H9 (cell line): ENCODE measurements around the gene ZGRF1. TPM values are rescaled to one million over a fixed set of nuclear protein-coding genes. Genes with fewer than 3 reads are reported as not detected.

Experiments
- DNase-seq: peaks from one replicate; pipeline ENCODE4 v3.0.0-alpha.2; 2017
- H2AFZ ChIP-seq: one replicate; pipeline ENCODE4 v1.6.1; 2013; ENCODE audit warnings: mild to moderate bottlenecking, low read length, control low read depth, moderate library complexity
- H2AK5ac ChIP-seq: 2 replicates; pipeline ENCODE4 v1.6.1; 2013; ENCODE audit warnings: low read length, control low read depth, mixed read lengths; ENCODE audit not compliant: insufficient read length
- H2BK120ac ChIP-seq: one replicate; pipeline ENCODE4 v1.6.1; 2013; ENCODE audit warnings: low read depth, mild to moderate bottlenecking, low read length, control low read depth, inconsistent platforms; ENCODE audit not compliant: poor library complexity, severe bottlenecking
- H2BK12ac ChIP-seq: 2 replicates; pipeline ENCODE4 v1.6.1; 2013; ENCODE audit warnings: low read length, control low read depth, mixed read lengths, low read depth; ENCODE audit not compliant: insufficient read length
- H2BK15ac ChIP-seq: 2 replicates; pipeline ENCODE4 v1.6.1; 2013; ENCODE audit warnings: low read depth, low read length, control low read depth
- H2BK20ac ChIP-seq: one replicate; pipeline ENCODE4 v1.6.1; 2013; ENCODE audit warnings: low read depth, mild to moderate bottlenecking, low read length, control low read depth, inconsistent platforms; ENCODE audit not compliant: poor library complexity, severe bottlenecking
- H2BK5ac ChIP-seq: 2 replicates; pipeline ENCODE4 v1.6.1; 2013; ENCODE audit warnings: low read length, control low read depth, mixed read lengths; ENCODE audit not compliant: insufficient read length
- H3K14ac ChIP-seq: 2 replicates; pipeline ENCODE4 v1.6.1; 2013; ENCODE audit warnings: low read length, control low read depth; ENCODE audit not compliant: insufficient read depth
- H3K18ac ChIP-seq: 2 replicates; pipeline ENCODE4 v1.6.1; 2013; ENCODE audit warnings: low read depth, mild to moderate bottlenecking, mixed read lengths, low read length, control low read depth; ENCODE audit not compliant: insufficient read length
- H3K23ac ChIP-seq: 2 replicates; pipeline ENCODE4 v1.6.1; 2013; ENCODE audit warnings: low read length, control low read depth, mixed read lengths, low read depth; ENCODE audit not compliant: insufficient read length
- H3K23me2 ChIP-seq: 2 replicates; pipeline ENCODE4 v1.6.1; 2013; ENCODE audit warnings: low read depth, mild to moderate bottlenecking, mixed read lengths, low read length, control low read depth; ENCODE audit not compliant: insufficient read length, poor library complexity, severe bottlenecking
- H3K27ac ChIP-seq: 2 replicates; pipeline ENCODE4 v1.5.1; 2013; ENCODE audit warnings: low read length, control low read depth, mixed read lengths, low read depth; ENCODE audit not compliant: insufficient read length
- H3K27me3 ChIP-seq: 2 replicates; pipeline ENCODE4 v1.6.1; 2013; ENCODE audit warnings: low read length, control low read depth, inconsistent platforms; ENCODE audit not compliant: insufficient read depth
- H3K4ac ChIP-seq: 2 replicates; pipeline ENCODE4 v1.6.1; 2013; ENCODE audit warnings: low read depth, mild to moderate bottlenecking, control low read depth, inconsistent platforms, low read length, moderate library complexity
- H3K4me1 ChIP-seq: 2 replicates; pipeline ENCODE4 v1.6.1; 2013; ENCODE audit warnings: low read length, control low read depth, inconsistent platforms; ENCODE audit not compliant: insufficient read depth
- H3K4me2 ChIP-seq: 2 replicates; pipeline ENCODE4 v1.6.1; 2013; ENCODE audit warnings: low read length, control low read depth, mixed read lengths; ENCODE audit not compliant: insufficient read length, insufficient read depth
- H3K56ac ChIP-seq: 2 replicates; pipeline ENCODE4 v1.6.1; 2013; ENCODE audit warnings: low read depth, mild to moderate bottlenecking, mixed read lengths, low read length, control low read depth; ENCODE audit not compliant: insufficient read length
- H3K79me1 ChIP-seq: 2 replicates; pipeline ENCODE4 v1.6.1; 2013; ENCODE audit warnings: low read depth, mild to moderate bottlenecking, moderate library complexity, low read length, control low read depth, inconsistent platforms; ENCODE audit not compliant: insufficient read depth, poor library complexity, severe bottlenecking
- H3K79me2 ChIP-seq: 2 replicates; pipeline ENCODE4 v1.6.1; 2013; ENCODE audit warnings: low read length, control low read depth, inconsistent platforms; ENCODE audit not compliant: insufficient read depth
- H3K9ac ChIP-seq: 2 replicates; pipeline ENCODE4 v1.6.1; 2013; ENCODE audit warnings: low read length, control low read depth, mixed read lengths; ENCODE audit not compliant: insufficient read length; ENCODE audit errors: extremely low read depth
- H3K9me3 ChIP-seq: one replicate; pipeline ENCODE4 v1.6.1; 2013; ENCODE audit warnings: low read depth, low read length, inconsistent platforms; ENCODE audit not compliant: control insufficient read depth
- H3T11ph ChIP-seq: one replicate; pipeline ENCODE4 v1.6.1; 2013; ENCODE audit warnings: mild to moderate bottlenecking, low read length, control low read depth, inconsistent platforms
- H4K20me1 ChIP-seq: one replicate; pipeline ENCODE4 v1.6.1; 2013; ENCODE audit not compliant: control insufficient read depth, insufficient read length, insufficient read depth
- H4K5ac ChIP-seq: 2 replicates; pipeline ENCODE4 v1.6.1; 2013; ENCODE audit warnings: low read depth, mild to moderate bottlenecking, mixed read lengths, low read length, control low read depth; ENCODE audit not compliant: insufficient read length
- H4K8ac ChIP-seq: replicated peaks from 2 replicates; pipeline ENCODE4 v1.6.1; 2013; ENCODE audit warnings: low read length, control low read depth, mixed read lengths, low read depth; ENCODE audit not compliant: insufficient read length
- H4K91ac ChIP-seq: 2 replicates; pipeline ENCODE4 v1.6.1; 2013; ENCODE audit warnings: low read depth, mild to moderate bottlenecking, moderate library complexity, mixed read lengths, low read length, control low read depth; ENCODE audit not compliant: insufficient read length
- H3K27ac Mint-ChIP-seq, 3 experiments: 2 replicates in 2 of 3; 3 replicates in 1 of 3; pipeline ENCODE4 v1.8.0; 2020 to 2021; ENCODE audit warnings: mixed read lengths in 3 of 3, mild to moderate bottlenecking in 1 of 3, moderate library complexity in 1 of 3
- H3K27me3 Mint-ChIP-seq: 2 replicates; pipeline ENCODE4 v1.8.0; 2021; ENCODE audit warnings: low read depth, mild to moderate bottlenecking, moderate library complexity, mixed read lengths
- H3K36me3 Mint-ChIP-seq, 3 experiments: 2 replicates in 2 of 3; 3 replicates in 1 of 3; pipeline ENCODE4 v1.8.0; 2020 to 2021; ENCODE audit warnings: low read depth in 3 of 3, mixed read lengths in 3 of 3; ENCODE audit not compliant: insufficient read depth in 1 of 3
- H3K4me1 Mint-ChIP-seq, 2 experiments: 2 replicates each; pipeline ENCODE4 v1.8.0; 2020; ENCODE audit warnings: mixed read lengths in 2 of 2
- H3K4me3 Mint-ChIP-seq, 2 experiments: 2 replicates in 1 of 2; 3 replicates in 1 of 2; pipeline ENCODE4 v1.8.0; 2020 to 2021; ENCODE audit warnings: mild to moderate bottlenecking in 2 of 2, mixed read lengths in 2 of 2, moderate library complexity in 1 of 2
- H3K9me3 Mint-ChIP-seq, 2 experiments: 2 replicates in 1 of 2; 3 replicates in 1 of 2; pipeline ENCODE4 v1.8.0; 2020; ENCODE audit warnings: mild to moderate bottlenecking in 2 of 2, mixed read lengths in 2 of 2, moderate library complexity in 1 of 2
- CTCF ChIP-seq: fragments of 200-600 bp; sonication (generic); conservative IDR thresholded peaks from 3 replicates; pipeline ENCODE4 v1.8.0; 2021; ENCODE audit warnings: antibody characterized with exemption, mild to moderate bottlenecking
- WGBS: extraction: QIAGEN DNeasy Blood & Tissue Kit; methylation state at CpG from one replicate; pipeline ENCODE4 v1.1.7; 2013; ENCODE audit warnings: missing lambda C conversion rate, low lambda C conversion rate, mixed read lengths; ENCODE audit not compliant: insufficient read length; ENCODE audit errors: extremely low coverage; 5-methylcytosine and 5-hydroxymethylcytosine counted together
- total RNA-seq: library from RNA; stranded (reverse); gene quantifications from 2 replicates; pipeline ENCODE4 v1.2.1, GENCODE V29; 2021

Gene ZGRF1
- total RNA-seq, 1 experiment from 2014 or later: 38.3 TPM

GRCh38 chr4:112677519-112678091 lies 40.9 kb upstream of the ZGRF1 start:
- no peak overlapping the region for H2BK20ac ChIP-seq
- H3K27me3 ChIP-seq: no peaks in the 10 kb centered on the region
- H3K56ac ChIP-seq: no peak overlapping the region
- no peak overlapping the region for H2BK5ac ChIP-seq
- no peak overlapping the region for H2AFZ ChIP-seq
- no peak overlapping the region for H3K4me2 ChIP-seq
- H3K79me1 ChIP-seq: no peaks in the 10 kb centered on the region
- no peak for TF ChIP-seq CTCF
- no peak overlapping the region for H2BK120ac ChIP-seq
- Mint-ChIP-seq H3K9me3 (no peaks in the 10 kb centered on the region), H3K4me1 (peaks cover 16 to 21% of the 10 kb centered on the region in 2 experiments), H3K27ac (peak overlapping the region in 2 of 3 experiments; percentile 6 to 11; a peak in 4 of 7 replicates), H3K27me3 (no peaks in the 10 kb centered on the region), H3K36me3 (no peaks in the 10 kb centered on the region), H3K4me3 (no peak overlapping the region)
- H4K5ac ChIP-seq: no peak overlapping the region
- no peak overlapping the region for H2AK5ac ChIP-seq
- no peaks in the 10 kb centered on the region for H3K79me2 ChIP-seq
- H3T11ph ChIP-seq: no peak overlapping the region
- no CpG with 5 or more reads among the region's 2 CpGs for WGBS
- H2BK12ac ChIP-seq: no peak overlapping the region
- H3K4me1 ChIP-seq: peaks cover 2% of the 10 kb centered on the region; the same call in 1 of the 2 replicates
- no peaks in the 10 kb centered on the region for H4K20me1 ChIP-seq
- no peak overlapping the region for H3K14ac ChIP-seq
- no peak overlapping the region for H3K18ac ChIP-seq
- H3K27ac ChIP-seq: no peak overlapping the region
- no peak overlapping the region for H4K91ac ChIP-seq
- no peak overlapping the region for H3K23ac ChIP-seq
- no peak overlapping the region for H2BK15ac ChIP-seq
- DNase-seq: no peak
- no peak overlapping the region for H3K9ac ChIP-seq
- no peak overlapping the region for H4K8ac ChIP-seq
- no peaks in the 10 kb centered on the region for H3K9me3 ChIP-seq
- H3K23me2 ChIP-seq: no peaks in the 10 kb centered on the region
- H3K4ac ChIP-seq: no peak overlapping the region
